H1 (cell line): ENCODE measurements around the gene ZFYVE19. TPM values are rescaled to one million over a fixed set of nuclear protein-coding genes. Genes with fewer than 3 reads are reported as not detected.

Source experiments
- HDAC6 ChIP-seq: IDR thresholded peaks from one replicate; pipeline ENCODE4 v1.7.1; 2012; ENCODE audit warnings: low read depth, mild to moderate bottlenecking, inconsistent platforms, low read length, moderate library complexity
- KDM1A ChIP-seq: fragments of 200-600, 300-600 bp; sonication (generic); IDR thresholded peaks from 2 replicates; pipeline ENCODE4 v1.7.1; 2016; ENCODE audit warnings: mild to moderate bottlenecking, low read length, borderline replicate concordance
- POU5F1 ChIP-seq: IDR thresholded peaks from 2 replicates; pipeline ENCODE4 v1.6.1; 2011; ENCODE audit warnings: low read depth, mild to moderate bottlenecking, low read length, moderate library complexity
- polyA plus RNA-seq, 7 experiments: library from polyadenylated mRNA; depleted of rRNA in 3 of 7; stranded (reverse) in 5 of 7; unstranded in 2 of 7; fragments of >200 nt in 5 of 7; fragments of 200-250 nt in 2 of 7; gene quantifications; 1 replicate in 5 of 7; 2 replicates in 1 of 7; 4 replicates in 1 of 7; pipeline versions ENCODE4 v1.2.1 to v1.2.3, GENCODE V29; 2011 to 2013; ENCODE audit warnings: missing spikeins in 2 of 7, mixed read lengths in 2 of 7
- total RNA-seq: library from RNA; stranded (reverse); fragmentation: NEBNext Ultra II Directional; extraction: Animal tissue kit (Norgen Biotek cat#: 25700); gene quantifications from 2 replicates; pipeline ENCODE4 v1.2.1, GENCODE V29; 2021

Gene ZFYVE19
- total and polyA plus RNA-seq, 2 of the 8 experiments (the other 6 are each of a cell fraction or from before 2014, with no cell fraction given): 11.2 to 21.8 TPM

GRCh38 chr15:40855706-40856234 is 48.9 kb downstream of the ZFYVE19 start (continued):
- TF ChIP-seq KDM1A: no peak
- TF ChIP-seq HDAC6: no peak
- TF ChIP-seq POU5F1: no peak
- TF ChIP-seq, all 59 proteins: peak for 0
